Measurements from ENCODE around the gene EEFSEC.

DNA sequence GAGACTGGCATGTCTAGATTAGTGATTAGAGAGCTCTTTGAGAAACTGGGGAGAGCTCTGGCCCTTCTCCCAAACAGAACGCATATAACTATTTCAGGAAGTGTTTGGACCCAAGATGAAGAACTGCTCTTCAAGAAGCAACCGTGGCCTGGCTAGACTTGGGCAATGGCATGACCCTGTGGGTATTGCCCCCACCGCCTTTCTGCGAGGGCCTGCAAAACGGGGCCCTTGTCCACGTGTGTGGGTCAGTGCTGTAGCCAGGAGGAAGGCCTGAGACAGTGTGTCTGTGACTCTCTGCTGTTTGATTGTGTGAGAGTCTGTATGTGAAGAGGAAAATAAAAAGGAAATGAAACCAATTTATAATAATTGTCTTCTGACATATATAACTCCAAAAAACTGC lies 42.5 kb downstream of the EEFSEC start:
- TF ChIP-seq SP1 (IDR thresholded peaks at IDR 0.05): no peak
- no peak for TF ChIP-seq ELF4 (IDR thresholded peaks at IDR 0.05)
- TF ChIP-seq FOXA1 (IDR thresholded peaks at IDR 0.05): no peak
- no peak for TF ChIP-seq NFRKB (IDR thresholded peaks at IDR 0.05)
- no peak for TF ChIP-seq SUZ12 (IDR thresholded peaks at IDR 0.05)
- no peak for TF ChIP-seq HDGF (IDR thresholded peaks at IDR 0.05; ENCODE audit: borderline replicate concordance)
- TF ChIP-seq BHLHE40 (IDR thresholded peaks at IDR 0.05; ENCODE audit: borderline replicate concordance): no peak
- TF ChIP-seq, protein P1, sequence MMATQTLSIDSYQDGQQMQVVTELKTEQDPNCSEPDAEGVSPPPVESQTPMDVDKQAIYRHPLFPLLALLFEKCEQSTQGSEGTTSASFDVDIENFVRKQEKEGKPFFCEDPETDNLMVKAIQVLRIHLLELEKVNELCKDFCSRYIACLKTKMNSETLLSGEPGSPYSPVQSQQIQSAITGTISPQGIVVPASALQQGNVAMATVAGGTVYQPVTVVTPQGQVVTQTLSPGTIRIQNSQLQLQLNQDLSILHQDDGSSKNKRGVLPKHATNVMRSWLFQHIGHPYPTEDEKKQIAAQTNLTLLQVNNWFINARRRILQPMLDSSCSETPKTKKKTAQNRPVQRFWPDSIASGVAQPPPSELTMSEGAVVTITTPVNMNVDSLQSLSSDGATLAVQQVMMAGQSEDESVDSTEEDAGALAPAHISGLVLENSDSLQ (IDR thresholded peaks at IDR 0.05): no peak
- TF ChIP-seq FOXK2 (IDR thresholded peaks at IDR 0.05): no peak
- TF ChIP-seq ZNF384 (IDR thresholded peaks at IDR 0.05): no peak
- TF ChIP-seq TARDBP (IDR thresholded peaks at IDR 0.05): no peak

Data from HEK293T (cell line).